ENCODE data around the gene PRKG1.
A peak's percentile ranks its signal among the peaks of the same experiment; 100 is the strongest.
"Not testable (repeated sequence)": the region's sequence is repeated elsewhere in the genome, so short reads cannot be mapped to it uniquely, and the experiment has no call there.

PRKG1 gene

DNA sequence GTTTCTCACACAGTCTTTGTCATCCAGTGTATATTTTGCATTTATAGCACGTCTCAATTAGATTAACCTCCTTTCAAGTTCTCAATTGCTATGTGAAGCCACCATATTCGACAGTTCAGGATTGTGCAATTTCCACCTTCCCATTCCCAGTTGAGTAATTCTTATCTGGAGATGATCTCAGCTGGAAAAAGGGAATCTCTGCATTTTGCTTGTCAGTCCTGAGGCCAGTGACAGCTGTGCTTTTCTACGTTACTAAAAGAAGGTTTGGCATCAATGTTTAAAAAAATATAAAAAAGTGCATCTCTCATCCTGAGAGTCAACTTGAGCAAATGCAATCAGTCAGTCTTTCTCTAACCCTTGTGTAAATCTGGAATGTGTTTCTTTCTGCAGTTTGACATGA lies 247.7 kb downstream of the PRKG1 start:
- no peak for DNase-seq (ENCODE audit: low spot score)

DNA sequence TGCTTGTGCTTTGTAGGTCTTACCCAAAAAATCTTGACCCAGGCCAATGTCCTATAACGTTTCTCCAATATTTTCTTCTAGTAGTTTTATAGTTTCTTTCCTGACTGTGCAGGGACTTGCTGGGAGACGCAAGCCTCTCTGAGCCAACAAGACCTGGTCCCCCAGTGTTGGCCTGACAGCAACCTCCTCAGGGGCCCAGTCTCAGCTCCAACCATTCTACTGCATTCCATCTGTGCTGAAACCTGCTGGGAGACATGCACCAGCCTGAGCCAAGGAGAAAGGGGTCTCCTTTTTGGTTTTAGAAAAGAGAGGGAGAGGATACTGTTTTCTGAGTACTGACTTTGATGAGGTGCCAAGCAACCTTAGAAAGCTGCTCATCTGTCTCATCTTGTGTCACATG lies 251.4 kb downstream of the PRKG1 start:
- DNase-seq (ENCODE audit: low spot score) = no peak

DNA sequence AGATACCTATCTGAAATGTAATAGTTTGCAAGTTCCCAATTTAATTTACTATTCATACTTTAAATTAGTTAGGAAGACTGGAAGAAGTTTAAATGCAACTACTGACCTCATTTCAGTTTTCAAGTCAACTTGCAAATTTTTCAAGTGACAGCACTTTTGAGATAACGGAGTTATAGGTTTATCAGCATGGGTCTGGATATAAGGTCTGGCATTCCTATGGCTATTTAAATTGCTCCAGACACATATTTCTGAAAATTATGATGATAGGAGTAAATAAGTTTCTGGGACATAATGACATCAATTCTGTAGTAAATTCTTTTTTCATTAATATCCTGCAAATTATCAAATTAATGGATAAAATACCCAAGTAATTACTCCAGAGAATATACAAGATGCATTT lies 251.9 kb downstream of the PRKG1 start:
- no peak for DNase-seq (ENCODE audit: low spot score)

DNA sequence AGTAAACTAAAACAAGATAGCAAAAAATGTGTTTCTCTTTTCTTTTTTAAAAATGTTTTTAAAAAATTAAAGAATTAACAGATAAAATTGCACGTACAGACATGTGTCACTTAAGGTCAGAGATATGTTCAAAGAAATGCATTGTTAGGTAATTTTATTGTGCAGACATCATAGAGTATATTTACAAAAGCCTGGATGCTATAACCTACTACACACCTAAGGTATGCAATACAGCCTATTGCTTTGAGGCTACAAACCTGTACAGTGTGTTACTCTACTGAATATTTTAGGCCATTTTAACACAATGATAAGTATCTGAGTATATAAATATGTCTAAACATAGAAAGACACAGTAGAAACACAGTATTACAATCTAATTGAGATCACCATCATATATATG lies 253.1 kb downstream of the PRKG1 start:
- no peak for DNase-seq (ENCODE audit: low spot score)

DNA sequence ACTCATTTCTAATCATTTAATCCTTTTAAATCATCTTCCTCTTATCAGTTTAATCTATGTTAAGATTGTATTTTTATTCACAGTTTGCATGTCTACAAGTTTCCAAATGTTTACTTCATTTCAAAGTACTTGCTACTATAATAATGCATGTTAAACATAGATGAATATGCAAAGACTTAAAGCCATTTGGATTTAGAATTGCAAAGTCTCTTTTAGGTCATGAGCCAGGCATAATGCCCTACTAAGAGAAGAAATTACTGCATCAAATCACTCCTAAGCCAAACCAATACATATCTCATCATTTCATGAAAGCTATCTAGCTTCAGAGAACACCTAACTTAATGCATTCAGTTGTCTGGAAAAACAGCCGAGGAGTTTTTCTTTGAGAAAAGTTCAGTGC lies 266.1 kb downstream of the PRKG1 start:
- no peak for DNase-seq (ENCODE audit: low spot score)

DNA sequence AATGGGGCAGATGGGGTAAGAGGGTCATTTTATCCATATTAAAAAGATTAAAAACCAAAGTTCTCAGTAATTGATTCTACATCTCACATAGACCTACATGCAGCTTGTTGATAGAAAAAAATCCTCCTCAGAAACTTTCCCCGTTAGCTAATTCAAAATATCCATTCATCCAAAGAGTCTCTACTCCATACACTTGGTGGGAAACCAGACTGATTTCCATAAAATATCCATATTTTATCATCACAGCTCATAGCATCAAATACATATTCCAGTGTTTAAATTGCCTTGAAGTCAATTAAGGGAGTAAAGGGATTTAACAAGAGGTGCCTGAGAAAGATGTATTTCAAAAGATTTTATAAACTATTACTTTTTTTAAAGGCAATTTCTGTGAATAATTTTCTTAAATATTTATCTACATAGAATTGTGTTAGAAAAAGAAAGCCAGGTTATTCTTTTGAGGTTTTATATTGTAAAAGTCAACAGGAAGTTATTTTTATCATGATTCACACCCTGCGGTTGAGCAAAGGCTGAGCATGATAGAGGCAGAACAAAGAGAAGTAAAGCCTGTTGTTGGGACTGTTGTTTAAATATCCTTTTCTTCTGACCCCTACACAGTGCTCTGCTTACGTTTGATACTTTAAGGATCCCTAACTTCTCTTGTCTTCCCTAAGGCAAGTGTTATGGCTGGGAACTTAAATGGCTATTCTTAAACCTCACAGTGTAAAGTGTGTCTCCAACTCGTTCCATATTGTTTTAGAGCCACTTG lies 266.7 kb downstream of the PRKG1 start:
- no peak for DNase-seq (ENCODE audit: low spot score)

DNA sequence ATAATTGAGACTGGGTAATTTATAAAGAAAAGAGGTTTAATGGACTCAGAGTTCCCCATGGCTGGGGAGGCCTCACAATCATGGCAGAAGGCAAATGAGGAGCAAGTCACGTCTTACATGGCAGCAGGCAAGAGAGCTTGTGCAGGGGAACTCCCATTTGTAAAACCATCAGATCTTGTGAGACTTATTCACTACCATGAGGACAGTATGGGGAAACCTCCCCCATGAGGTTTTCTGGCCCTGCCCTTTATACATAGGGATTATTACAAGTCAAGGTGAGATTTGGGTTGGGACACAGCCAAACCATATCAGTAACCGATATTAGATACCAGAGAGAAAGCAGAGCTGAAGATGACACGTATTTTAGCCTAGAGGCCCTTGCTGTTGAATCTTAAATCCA lies 267.5 kb downstream of the PRKG1 start:
- not testable (repeated sequence) for DNase-seq (ENCODE audit: low spot score)

DNA sequence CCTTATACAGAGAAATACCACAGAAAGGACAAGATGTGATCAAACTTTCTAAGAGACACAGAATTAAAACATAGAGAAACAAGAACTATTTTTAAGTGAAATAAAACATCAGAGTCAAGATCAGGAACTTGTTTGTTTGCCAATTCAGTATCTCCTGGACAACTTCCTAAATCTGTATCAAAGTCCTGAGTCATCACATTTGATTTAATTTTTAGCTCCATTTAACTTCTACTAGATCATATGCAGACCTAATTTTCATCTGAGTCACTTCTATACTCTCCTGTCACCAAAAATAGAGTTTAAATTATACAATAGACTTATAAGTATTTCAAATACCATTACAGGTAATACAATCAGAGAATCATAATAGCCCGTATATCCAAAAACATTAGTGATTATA lies 268.1 kb downstream of the PRKG1 start:
- DNase-seq (ENCODE audit: low spot score) = no peak

DNA sequence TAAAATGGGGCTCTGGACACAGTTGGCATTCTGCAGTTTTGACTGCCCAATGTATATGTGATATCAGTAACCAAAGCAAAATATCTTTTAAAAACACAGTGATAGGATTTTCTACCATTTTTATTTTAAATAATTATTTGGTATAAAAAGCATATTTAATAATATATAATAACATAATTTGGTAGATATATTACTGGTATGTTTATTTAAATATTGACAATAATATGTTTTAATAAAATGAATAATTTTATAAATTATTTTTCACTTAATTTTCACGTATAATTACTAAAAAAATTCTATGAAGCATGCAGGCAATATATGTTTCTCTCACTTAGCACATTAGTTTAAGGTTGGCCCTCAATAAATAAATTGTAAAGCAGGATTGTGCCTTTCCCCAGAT lies 269.1 kb downstream of the PRKG1 start:
- no peak for DNase-seq (ENCODE audit: low spot score)

DNA sequence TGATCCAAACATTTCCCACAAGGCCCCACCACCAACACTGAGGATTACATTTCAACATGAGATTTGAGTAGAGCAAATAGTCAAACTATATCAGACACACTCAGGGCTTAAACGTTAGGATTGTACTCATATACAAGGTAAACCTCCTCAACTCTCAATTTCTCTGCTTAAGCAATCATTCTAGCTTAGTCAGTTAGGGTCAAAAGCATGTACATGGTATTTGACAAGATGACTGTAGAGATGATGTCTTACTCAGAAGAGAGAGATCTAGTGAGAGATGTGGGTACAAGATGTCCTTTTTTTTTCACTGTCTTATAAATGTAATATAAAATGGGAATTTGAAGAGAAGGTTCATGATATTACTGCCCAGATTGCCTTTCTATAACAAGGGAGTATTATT lies 270.1 kb downstream of the PRKG1 start:
- no peak for DNase-seq (ENCODE audit: low spot score)

DNA sequence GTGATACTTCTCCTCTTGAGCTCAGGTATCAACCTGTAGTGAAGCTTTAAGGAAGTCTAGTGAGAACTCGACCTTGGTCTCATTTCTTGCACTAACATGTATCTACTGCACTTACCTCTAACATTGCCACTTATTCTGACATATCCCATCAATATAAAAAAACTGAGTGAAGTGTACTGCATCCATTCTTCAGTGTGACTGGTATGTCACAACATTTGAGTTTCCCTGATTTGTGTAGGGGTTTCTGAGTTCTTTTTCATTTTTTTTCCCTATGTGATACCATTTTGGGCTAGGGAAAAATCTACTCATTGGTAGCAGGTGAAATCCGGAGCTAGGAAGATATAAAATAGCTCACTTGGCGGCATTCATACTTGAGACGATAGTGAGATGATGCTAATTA lies 274.3 kb downstream of the PRKG1 start:
- no peak for DNase-seq (ENCODE audit: low spot score)

DNA sequence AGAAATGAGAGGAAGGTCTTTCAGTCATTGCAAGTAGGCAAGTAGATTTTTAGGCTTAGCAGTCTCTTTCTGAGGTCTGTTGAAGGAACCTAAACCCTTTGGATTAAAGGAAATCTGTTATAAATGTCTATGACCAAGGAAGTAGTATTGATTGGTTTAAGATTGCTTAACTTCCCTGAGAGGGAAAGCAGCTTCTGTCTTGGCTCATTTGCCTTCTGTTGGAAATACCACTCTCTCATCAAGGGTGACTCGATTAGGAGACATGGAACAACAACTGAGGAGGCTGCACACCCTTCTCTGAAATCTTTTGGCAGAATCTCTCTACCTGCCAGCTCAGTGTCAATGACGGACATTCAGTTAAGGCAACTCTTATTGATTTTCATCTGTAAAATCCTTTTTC lies 282.9 kb downstream of the PRKG1 start:
- no peak for DNase-seq (ENCODE audit: low spot score)

DNA sequence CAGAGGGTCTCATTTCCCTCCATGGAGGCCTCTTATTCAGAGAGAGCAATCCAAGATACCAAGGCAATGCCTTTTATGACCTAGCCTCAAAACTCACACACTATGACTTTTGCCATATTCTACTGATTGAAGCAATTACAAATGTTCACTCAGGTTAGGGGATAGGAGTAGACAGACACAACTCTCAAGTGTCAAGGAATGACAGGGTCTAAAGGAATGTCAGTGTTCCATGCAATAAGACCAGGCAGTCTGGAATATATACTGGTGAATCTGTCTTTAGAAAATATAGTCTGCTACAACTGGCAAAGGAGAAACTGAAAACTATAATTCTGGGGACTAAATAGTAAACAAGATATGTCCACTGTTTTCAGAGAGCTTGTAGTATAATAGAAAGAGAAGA lies 283.9 kb downstream of the PRKG1 start:
- DNase-seq (ENCODE audit: low spot score) = no peak

DNA sequence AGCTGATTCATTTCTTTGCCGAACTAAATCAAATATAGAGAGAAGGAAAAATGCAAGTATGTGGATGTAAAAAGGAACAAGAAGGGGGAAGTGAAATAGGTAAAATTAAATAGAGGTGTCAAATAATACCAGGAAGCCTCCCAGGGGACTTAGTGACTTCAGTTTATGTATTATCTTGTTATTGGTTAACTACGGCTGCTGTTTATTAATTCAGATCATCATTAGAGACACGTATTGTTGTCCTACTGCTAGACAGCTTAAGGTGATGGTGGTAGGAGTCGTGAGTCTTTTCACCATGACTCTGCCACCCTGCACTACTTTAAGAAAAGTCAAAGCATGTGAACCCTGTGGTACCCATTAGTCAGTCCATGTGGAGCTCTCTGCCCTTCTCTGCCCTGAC lies 289.1 kb downstream of the PRKG1 start:
- DNase-seq (ENCODE audit: low spot score) = no peak

DNA sequence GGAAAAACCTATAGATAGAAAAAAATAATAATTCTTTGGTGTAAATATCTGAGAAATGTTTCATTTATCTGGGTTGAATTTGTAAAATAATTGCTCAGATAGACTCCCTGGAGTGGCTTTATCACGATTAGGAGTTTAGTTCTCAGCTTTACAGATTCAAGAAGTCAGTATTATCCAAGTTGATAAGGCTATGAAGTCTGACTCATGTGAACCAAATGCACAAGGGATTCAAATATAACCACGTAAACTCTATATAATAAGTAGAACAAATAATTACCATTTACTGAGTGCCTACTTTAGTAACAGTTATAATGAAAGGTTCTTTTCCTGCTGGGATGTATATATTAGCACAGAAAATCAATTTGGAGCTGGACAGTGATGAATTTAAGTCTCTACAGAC lies 290.4 kb downstream of the PRKG1 start:
- DNase-seq (ENCODE audit: low spot score) = no peak

DNA sequence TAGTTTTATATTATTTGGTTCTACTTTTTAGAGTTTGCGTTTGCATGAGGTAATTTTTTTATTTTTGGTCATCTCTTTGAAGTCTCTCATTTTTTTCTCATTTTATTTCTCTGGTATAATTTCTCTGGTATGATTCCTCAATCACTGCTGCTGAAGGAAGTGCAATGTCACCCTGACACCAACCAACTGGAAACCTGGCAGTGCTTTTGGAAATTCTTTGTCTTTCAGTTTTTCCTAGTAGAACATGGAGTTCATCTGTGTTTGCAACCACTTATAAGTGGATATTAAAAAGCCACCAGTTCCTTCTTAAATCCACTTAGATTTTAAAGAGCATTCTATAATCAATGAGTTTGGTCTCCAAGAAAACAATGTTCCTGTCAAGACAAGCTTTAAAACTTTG lies 291.8 kb downstream of the PRKG1 start:
- no peak for DNase-seq (ENCODE audit: low spot score)

DNA sequence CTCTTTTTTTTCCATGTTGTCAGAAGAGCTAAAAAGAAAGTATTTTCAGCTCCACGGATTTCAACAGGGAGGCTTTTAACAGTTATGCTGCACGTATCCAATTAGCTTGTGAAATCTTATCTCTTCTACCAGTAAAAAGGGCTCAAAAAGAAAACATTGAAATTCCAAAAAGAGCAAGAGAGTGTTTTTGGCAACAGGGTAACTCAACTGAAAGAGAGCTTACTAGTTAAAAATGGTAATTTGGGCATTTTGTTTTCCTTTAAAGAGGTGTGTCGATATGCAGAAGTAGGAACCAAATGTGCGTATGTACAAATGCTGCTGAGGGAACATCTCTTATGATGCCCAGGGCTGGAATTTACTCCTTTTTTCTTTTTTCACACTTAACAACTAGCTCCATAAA lies 292.8 kb downstream of the PRKG1 start:
- no peak for DNase-seq (ENCODE audit: low spot score)

DNA sequence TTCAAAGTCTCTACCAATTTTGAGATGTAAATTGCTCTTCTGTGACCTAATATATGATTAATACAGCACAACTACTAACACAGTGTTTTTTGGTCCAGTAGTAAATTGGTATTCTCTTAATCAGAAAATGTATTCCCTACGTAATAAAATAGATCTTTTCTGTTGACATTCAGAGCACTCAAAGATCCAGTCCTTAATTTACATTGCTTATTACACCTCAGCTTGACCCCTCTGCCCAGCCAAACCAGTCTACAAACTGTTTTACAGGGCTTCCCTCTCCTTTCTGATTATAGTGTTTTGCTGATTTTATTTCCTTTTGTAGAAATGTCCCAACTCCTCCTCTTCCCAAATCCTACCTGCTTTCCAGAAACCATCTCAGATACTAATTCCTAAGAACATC lies 293.4 kb downstream of the PRKG1 start:
- DNase-seq (ENCODE audit: low spot score) = no peak

DNA sequence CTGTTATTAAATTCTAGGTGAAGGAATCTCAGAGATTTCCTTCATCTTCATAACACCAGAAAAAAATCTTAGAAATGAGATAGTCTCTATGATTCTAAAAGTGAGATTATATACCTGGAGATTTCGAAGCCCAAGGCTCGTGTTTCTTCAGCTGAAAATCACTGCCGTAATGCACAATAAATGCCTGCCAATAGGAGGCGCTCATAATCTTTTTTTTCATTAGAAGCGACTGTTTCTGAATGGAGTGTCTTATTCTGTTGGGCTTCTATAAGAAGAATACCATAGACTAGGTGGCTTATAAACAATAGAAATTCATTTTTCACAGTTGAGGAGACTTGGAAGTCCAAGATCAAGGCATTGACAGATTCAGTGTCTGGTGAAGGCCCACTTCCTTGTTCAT lies 294.7 kb downstream of the PRKG1 start:
- no peak for DNase-seq (ENCODE audit: low spot score)

DNA sequence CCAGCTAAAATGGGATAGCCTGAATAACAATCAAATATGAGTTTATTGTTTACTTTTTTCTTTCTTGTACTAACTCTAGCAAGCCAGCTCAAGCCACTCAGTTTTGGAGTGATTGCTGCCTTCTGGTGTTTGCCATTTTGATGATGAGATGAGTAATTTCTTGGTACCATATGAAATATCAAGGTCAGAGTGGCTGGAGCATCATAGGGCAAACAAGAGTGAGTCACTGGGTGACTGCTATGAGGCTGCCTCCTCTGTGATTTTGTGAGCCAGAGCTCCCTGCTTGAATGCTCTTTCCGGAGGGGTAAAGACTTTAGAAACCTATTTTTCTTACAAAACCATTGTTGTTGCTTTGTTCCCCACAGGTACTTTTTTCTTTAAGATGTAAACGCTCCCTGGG lies 295.6 kb downstream of the PRKG1 start:
- peak; percentile 16 for DNase-seq (ENCODE audit: low spot score)

DNA sequence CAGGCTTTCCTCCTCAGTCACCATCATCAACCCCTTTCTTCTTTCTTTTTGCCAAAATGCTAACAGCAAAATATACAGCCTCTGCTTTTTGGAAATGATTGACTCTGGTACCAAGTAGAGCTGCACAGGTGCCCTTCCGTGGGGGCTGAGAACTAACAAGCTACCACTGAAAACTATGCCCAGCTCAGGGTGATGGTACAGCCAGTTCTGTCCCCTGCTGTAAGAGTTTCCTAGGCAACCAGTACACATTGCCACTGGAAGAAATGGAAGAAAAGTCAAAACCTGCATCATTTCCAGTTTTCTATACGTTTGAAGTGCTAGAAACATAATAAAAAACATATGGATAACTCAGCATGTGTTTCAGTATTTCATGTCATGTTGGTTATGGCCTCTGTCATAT lies 297.5 kb downstream of the PRKG1 start:
- DNase-seq (ENCODE audit: low spot score) = no peak

DNA sequence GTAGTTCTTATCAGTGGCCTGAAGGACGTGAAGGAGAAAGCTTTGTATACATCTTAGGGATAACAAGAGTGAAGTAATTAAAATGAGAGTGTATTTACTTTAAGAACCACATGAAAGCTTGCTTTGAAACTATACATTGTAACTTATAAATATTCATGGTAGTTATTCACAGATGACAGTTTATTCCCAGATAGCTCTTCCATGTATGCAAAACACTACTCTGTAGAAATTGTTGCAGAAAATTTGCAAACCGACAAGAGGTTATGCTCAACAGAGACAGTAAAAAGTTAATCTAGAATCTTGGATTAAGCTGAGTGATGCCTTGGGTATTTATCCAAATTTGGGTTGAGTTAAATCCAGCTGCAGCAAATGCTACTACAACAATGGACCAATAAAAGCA lies 301.5 kb downstream of the PRKG1 start:
- DNase-seq (ENCODE audit: low spot score) = no peak

DNA sequence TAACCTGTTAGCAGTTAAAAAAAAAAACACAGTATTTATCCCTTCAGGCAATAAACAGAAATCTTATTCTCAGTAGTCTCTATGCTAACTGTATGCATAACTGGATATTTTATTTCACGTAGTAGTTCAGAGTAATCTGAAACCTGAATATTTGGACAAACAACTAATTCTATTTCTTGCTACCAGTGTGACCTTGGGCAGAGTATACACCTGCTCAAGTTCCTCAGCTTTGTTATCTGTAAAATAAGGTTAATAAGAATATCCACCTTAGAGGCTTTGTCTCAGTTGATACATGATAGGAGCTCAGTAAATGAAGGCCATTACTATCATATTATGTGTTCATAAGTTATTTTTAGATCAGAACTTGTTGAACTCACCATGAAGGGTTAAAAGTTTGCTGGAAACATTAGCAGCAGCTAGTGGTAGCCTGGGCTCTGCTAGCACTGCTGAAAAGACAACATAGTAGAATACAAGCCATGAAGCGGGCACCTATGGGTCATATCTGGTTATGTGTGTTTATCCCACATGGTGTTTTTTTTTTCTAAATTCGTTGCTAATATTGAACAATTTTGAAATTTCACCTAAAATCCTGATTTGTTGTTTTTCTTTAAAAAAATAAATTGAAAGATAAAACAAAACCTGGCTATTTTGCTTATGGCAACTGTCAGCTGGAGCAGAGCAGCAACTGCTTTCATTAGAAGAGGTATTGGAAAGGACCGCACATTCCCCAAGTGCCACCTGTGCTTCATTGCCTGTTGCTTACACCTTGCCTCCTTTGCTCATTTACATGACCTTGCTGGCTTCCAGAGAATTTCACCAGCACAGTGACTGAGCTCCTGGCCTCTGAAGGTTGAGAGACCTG lies 303.0 kb downstream of the PRKG1 start:
- DNase-seq (ENCODE audit: low spot score) = no peak
